Measurements from ENCODE around the gene CARS1. TPM values are rescaled to one million over a fixed set of nuclear protein-coding genes. Genes with fewer than 3 reads are reported as not detected.

Gene CARS1
- total and polyA plus RNA-seq, 2 of the 4 experiments (the other 2 are of a cell fraction) = 72.7 to 78.3 TPM

DNA sequence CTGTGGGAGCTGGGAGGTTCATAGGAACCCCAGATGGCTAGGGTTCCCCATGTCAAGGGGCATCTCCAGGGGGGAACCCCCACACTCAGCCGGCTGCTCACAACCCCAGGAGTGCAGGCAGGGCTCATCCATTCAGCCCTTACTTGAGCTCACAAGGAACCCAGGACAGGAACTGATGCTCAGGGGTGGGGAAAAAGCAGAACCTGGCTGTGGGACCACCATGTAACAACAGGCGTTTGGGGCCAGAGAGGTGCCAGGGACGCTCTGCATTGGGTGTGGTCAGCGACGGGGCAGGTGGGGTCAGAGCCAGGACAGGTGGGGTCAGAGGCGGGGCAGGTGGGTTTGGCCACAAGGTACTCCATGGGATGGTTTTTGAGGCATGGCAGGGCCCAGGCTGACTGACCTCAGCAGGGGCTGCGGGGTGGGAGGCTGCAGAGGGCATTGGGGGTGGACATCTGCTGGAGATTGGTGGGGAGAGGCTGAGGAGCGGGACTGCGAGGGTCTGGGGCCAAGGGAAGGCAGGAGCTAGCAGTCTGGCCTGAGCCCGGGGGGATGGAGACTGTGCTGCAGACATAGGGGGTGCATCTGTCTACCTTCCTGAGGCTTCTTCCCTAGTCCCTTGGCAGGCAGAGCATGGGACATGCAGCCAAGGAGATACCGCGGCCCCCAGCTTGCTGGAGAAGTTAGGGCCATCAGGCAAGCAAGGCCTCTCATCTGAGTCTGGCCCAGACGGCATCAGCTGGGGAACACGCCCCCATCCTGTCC, 34.0 kb upstream of the CARS1 start:
- intact Hi-C loops (cut with micrococcal nuclease) = loop anchor here (5.0 kb wide), 1 partner anchor 54 kb away; no protein-coding TSS in a partner anchor
- Histone ChIP-seq H3K18ac (ENCODE audit: low read depth, low read length) (no peak overlapping the region), H4K8ac (ENCODE audit: low read depth in 2 of 2, low read length in 2 of 2) (no peak overlapping the region), H3K56ac (ENCODE audit: extremely low read depth, insufficient read depth, low read length) (no peak overlapping the region), H3K14ac (replicated peaks; ENCODE audit: low read depth, low read length) (no peak overlapping the region), H3K9me1 (ENCODE audit: insufficient read depth, low read length) (no peaks in the 10 kb centered on the region), H2BK120ac (ENCODE audit: low read depth, low read length) (no peak overlapping the region), H3K4ac (ENCODE audit: low read depth, low read length) (no peak overlapping the region), H2BK20ac (ENCODE audit: low read depth, low read length) (no peak overlapping the region), H2BK5ac (ENCODE audit: low read depth, low read length, poor library complexity, severe bottlenecking) (no peak overlapping the region), H4K5ac (ENCODE audit: low read depth, low read length) (no peak overlapping the region), H3K36me3 (ENCODE audit: control insufficient read depth, insufficient read depth, low read length) (peaks cover 41% of the 10 kb centered on the region), H2AK9ac (replicated peaks; ENCODE audit: low read depth, low read length, poor library complexity) (peak overlapping the region; percentile 31), H2AFZ (replicated peaks; ENCODE audit: low read length, poor library complexity) (peak overlapping the region; percentile 81), H3K23ac (ENCODE audit: low read depth, low read length) (no peak overlapping the region), H2AK5ac (ENCODE audit: low read depth, low read length) (no peak overlapping the region), H3K27ac (ENCODE audit: insufficient read depth, low read length) (no peak overlapping the region), H3K9me3 (ENCODE audit: control insufficient read depth, insufficient read depth, low read length) (no peaks in the 10 kb centered on the region), H4K91ac (ENCODE audit: insufficient read depth, low read depth, low read length) (no peak overlapping the region), H4K20me1 (ENCODE audit: insufficient read depth, low read length) (peaks cover 8% of the 10 kb centered on the region), H3K4me3 (ENCODE audit: insufficient read depth, low read depth, low read length) (no peak overlapping the region), H3K27me3 (ENCODE audit: control insufficient read depth, insufficient read depth, low read length) (no peaks in the 10 kb centered on the region), H3K4me2 (ENCODE audit: low read depth, low read length) (no peak overlapping the region), H3K79me1 (ENCODE audit: low read depth in 1 of 2, low read length in 2 of 2) (peaks cover 0 to 15% of the 10 kb centered on the region in 2 experiments; a peak in 1 of 4 replicates), H2BK15ac (ENCODE audit: low read depth, low read length) (no peak overlapping the region), H3K4me1 (ENCODE audit: control insufficient read depth, insufficient read depth, low read length) (peaks cover 9% of the 10 kb centered on the region), H3K9ac (ENCODE audit: low read depth, low read length) (no peak overlapping the region)
- no peak for ATAC-seq (ENCODE audit: low read depth)
- BruUV-seq (replicated peaks) = no TSS peak
- DNase-seq = no peak
- ChIA-PET POLR2A (ENCODE audit: unreplicated experiment) (no interaction called here), CTCF (interaction anchor here (0.6 to 2.1 kb wide), 12 partner anchors 13 to 317 kb away, joined by 3 to 11 read pairs (median 4); no protein-coding TSS in a partner anchor)
- dilution Hi-C loops (cut with HindIII; ENCODE audit: low sequenced_read_pairs, unreplicated experiment) = no loop called here
- 72% methylated on average over 5 of the region's 14 CpGs; no CpG with 5 or more reads in 1 of the 2 experiments for WGBS, 2 experiments (ENCODE audit: extremely low coverage in 2 of 2, insufficient read length in 1 of 2)
- in situ Hi-C loops (cut with MboI; ENCODE audit: low sequenced_read_pairs) = loop anchor here (5.0 kb wide), 1 partner anchor 49 kb away; no protein-coding TSS in a partner anchor
- TF ChIP-seq FOS (IDR thresholded peaks at IDR 0.05; ENCODE audit: low read depth, low read length) = no peak
- TF ChIP-seq RAD21 (IDR thresholded peaks at IDR 0.05; ENCODE audit: low read length) = no peak
- TF ChIP-seq POLR2A (IDR thresholded peaks at IDR 0.05; ENCODE audit: low read depth, low read length) = no peak
- TF ChIP-seq SMC3 (IDR thresholded peaks at IDR 0.05; ENCODE audit: low read depth, low read length) = no peak
- TF ChIP-seq RFX5 (IDR thresholded peaks at IDR 0.05; ENCODE audit: low read depth, low read length) = no peak
- TF ChIP-seq NFE2L2 (IDR thresholded peaks at IDR 0.05; ENCODE audit: low read depth, low read length) = no peak
- TF ChIP-seq MAZ (IDR thresholded peaks at IDR 0.05; ENCODE audit: borderline replicate concordance, low read depth, low read length) = no peak
- TF ChIP-seq BHLHE40 (IDR thresholded peaks at IDR 0.05; ENCODE audit: low read depth, low read length) = no peak
- TF ChIP-seq, protein P1, sequence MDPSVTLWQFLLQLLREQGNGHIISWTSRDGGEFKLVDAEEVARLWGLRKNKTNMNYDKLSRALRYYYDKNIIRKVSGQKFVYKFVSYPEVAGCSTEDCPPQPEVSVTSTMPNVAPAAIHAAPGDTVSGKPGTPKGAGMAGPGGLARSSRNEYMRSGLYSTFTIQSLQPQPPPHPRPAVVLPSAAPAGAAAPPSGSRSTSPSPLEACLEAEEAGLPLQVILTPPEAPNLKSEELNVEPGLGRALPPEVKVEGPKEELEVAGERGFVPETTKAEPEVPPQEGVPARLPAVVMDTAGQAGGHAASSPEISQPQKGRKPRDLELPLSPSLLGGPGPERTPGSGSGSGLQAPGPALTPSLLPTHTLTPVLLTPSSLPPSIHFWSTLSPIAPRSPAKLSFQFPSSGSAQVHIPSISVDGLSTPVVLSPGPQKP (IDR thresholded peaks at IDR 0.05; ENCODE audit: borderline replicate concordance, low read depth, low read length) = no peak
- TF ChIP-seq CEBPB (IDR thresholded peaks at IDR 0.05; ENCODE audit: low read depth, low read length) = no peak
- TF ChIP-seq CHD1 (IDR thresholded peaks at IDR 0.05; ENCODE audit: low read depth, low read length) = no peak
- TF ChIP-seq MAFK (IDR thresholded peaks at IDR 0.05; ENCODE audit: low read depth, low read length) = no peak
- TF ChIP-seq, protein P2, sequence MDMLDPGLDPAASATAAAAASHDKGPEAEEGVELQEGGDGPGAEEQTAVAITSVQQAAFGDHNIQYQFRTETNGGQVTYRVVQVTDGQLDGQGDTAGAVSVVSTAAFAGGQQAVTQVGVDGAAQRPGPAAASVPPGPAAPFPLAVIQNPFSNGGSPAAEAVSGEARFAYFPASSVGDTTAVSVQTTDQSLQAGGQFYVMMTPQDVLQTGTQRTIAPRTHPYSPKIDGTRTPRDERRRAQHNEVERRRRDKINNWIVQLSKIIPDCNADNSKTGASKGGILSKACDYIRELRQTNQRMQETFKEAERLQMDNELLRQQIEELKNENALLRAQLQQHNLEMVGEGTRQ (IDR thresholded peaks at IDR 0.05; ENCODE audit: low read depth, low read length) = no peak
- TF ChIP-seq CTCF (conservative IDR thresholded peaks at IDR 0.05; ENCODE audit: low read depth, low read length) = no peak
- TF ChIP-seq RCOR1 (IDR thresholded peaks at IDR 0.05; ENCODE audit: insufficient replicate concordance, low read length) = no peak

All from IMR-90 (cell line).